Ovary (tissue), 9 donors: ENCODE results near the gene ACAD9. TPM values are rescaled to one million over a fixed set of nuclear protein-coding genes. Genes with fewer than 3 reads are reported as not detected.

Experiments
- DNase-seq, 5 donors: peaks; one replicate each; pipeline ENCODE4 v3.0.0-alpha.2; 2019 to 2020
- H3K27ac ChIP-seq, 2 donors: fragments of 200-600 bp; one replicate each; pipeline versions ENCODE4 v1.5.1 to v1.8.0; 2019 to 2022
- H3K27me3 ChIP-seq: fragments of 200-600 bp; one replicate; pipeline ENCODE4 v1.8.0; 2022
- H3K36me3 ChIP-seq: fragments of 200-600 bp; sonication (generic); one replicate; pipeline ENCODE4 v1.5.1; 2019
- H3K4me1 ChIP-seq: one replicate; pipeline ENCODE4 v1.8.1; 2013; ENCODE audit warnings: mild to moderate bottlenecking, moderate library complexity; ENCODE audit not compliant: insufficient read depth
- H3K4me3 ChIP-seq: fragments of 200-600 bp; sonication (generic); one replicate; pipeline ENCODE4 v1.5.1; 2017
- H3K9me3 ChIP-seq, 2 donors: fragments of 200-600 bp in 1 of 2; sonication (generic) in 1 of 2; one replicate each; pipeline versions ENCODE4 v1.5.1 to v1.8.1; 2013 to 2019; ENCODE audit warnings: mild to moderate bottlenecking in 1 of 2, moderate library complexity in 1 of 2
- CTCF ChIP-seq, 3 donors: fragments of 450-650 bp in 2 of 3; fragments of 200-600 bp in 1 of 3; IDR thresholded peaks; one replicate each; pipeline versions ENCODE4 v1.5.1 to v1.8.0; 2016 to 2022; ENCODE audit warnings: antibody characterized with exemption in 3 of 3, mild to moderate bottlenecking in 1 of 3
- EP300 ChIP-seq: sonication (generic); formaldehyde crosslinking; IDR thresholded peaks from one replicate; pipeline ENCODE4 v1.6.1; 2017; ENCODE audit warnings: antibody characterized with exemption
- POLR2A ChIP-seq: fragments of 450-650 bp; IDR thresholded peaks from one replicate; pipeline ENCODE4 v1.6.1; 2017; ENCODE audit warnings: antibody characterized with exemption, mild to moderate bottlenecking, moderate library complexity
- WGBS, 3 donors: extraction: QIAGEN DNeasy Blood & Tissue Kit in 1 of 3; methylation state at CpG; one replicate each; pipeline versions ENCODE4 v1.1.5 to v1.1.7; 2013 to 2017; 5-methylcytosine and 5-hydroxymethylcytosine counted together
- intact Hi-C, 4 donors: fragments of 100-400 bp; cut with DNase I; formaldehyde crosslinking; loops; one replicate each; pipeline versions ENCODE4 v1.11.0 to v1.15.1; 2022 to 2023
- polyA plus RNA-seq, 2 donors: library from polyadenylated mRNA; stranded (reverse); fragments of 200-250 nt in 1 of 2; fragments of 350-450 nt in 1 of 2; fragmentation: Illumina TruSeq in 1 of 2; extraction: RNeasy Lipid Tissue Mini Kit (QIAGEN cat#74804) in 1 of 2; gene quantifications; one replicate each; pipeline ENCODE4 v1.2.3, GENCODE V29; 2013 to 2014
- total RNA-seq, 7 donors: library from RNA; depleted of rRNA in 2 of 7; stranded (reverse); fragments of >200 nt in 2 of 7; fragmentation: NEBNext Ultra II Directional in 3 of 7; extraction: Animal tissue kit (Norgen Biotek cat#: 25700) in 3 of 7; gene quantifications; one replicate each; pipeline versions ENCODE4 v1.1.0 to v1.2.4, GENCODE V29; 2016 to 2023
- donor health status: DM: no; HTN: no; CAD: no; lungs with moderate emphysema.
- donor health status: DM: no; HTN: no; CAD: no.
- donor health status: Bipolar disorder and iron deficiency.
- donor health status: DM: yes; HTN: yes; CAD: no.
- donor health status: DM: no; HTN: no; CAD: no.
- donor health status: DM: yes; HTN: yes; CAD: no.

ACAD9 gene
- total and polyA plus RNA-seq, 9 donors = 21.8 to 51.7 (median 36.5) TPM

- intact Hi-C loops = no loop called here
- 78 to 81% (median 79%) methylated on average over 7 of the region's 7 CpGs for WGBS, 3 donors
- DNase-seq = no peak
Observed at GRCh38 chr3:128906804-128907525, 27.5 kb downstream of the ACAD9 start.

GRCh38 chr3:128907706-128908445, 28.5 kb downstream of the ACAD9 start:
- no peak for DNase-seq
- TF ChIP-seq POLR2A (no peak), EP300 (no peak), CTCF (IDR thresholded peaks at IDR 0.05) (no peak)
- no peaks in the 10 kb centered on the region for H3K9me3 ChIP-seq
- 85 to 88% (median 87%) methylated on average over 8 to 15 of the region's 15 CpGs for WGBS, 3 donors
- H3K27ac ChIP-seq = no peak overlapping the region
- H3K4me3 ChIP-seq = no peak overlapping the region
- intact Hi-C loops = no loop called here
- H3K36me3 ChIP-seq = no peaks in the 10 kb centered on the region
- H3K4me1 ChIP-seq = no peaks in the 10 kb centered on the region
- no peaks in the 10 kb centered on the region for H3K27me3 ChIP-seq

More at GRCh38 chr3:128906804-128907525, 27.5 kb downstream of the ACAD9 start:
- H3K4me1 ChIP-seq = no peaks in the 10 kb centered on the region
- no peaks in the 10 kb centered on the region for H3K9me3 ChIP-seq
- no peak overlapping the region for H3K4me3 ChIP-seq
- no peak for TF ChIP-seq CTCF (IDR thresholded peaks at IDR 0.05)
- TF ChIP-seq EP300 = no peak
- no peak for TF ChIP-seq POLR2A
- no peaks in the 10 kb centered on the region for H3K36me3 ChIP-seq
- H3K27me3 ChIP-seq = no peaks in the 10 kb centered on the region
- H3K27ac ChIP-seq = no peak overlapping the region

GRCh38 chr3:128908951-128909350, 29.5 kb downstream of the ACAD9 start:
- intact Hi-C loops = no loop called here
- H3K4me3 ChIP-seq = no peak overlapping the region
- H3K27ac ChIP-seq = no peak overlapping the region
- no peaks in the 10 kb centered on the region for H3K9me3 ChIP-seq
- H3K27me3 ChIP-seq = no peaks in the 10 kb centered on the region
- DNase-seq = no peak
- TF ChIP-seq CTCF (IDR thresholded peaks at IDR 0.05) (no peak), POLR2A (no peak), EP300 (no peak)
- H3K4me1 ChIP-seq = no peaks in the 10 kb centered on the region
- WGBS, 3 donors = 94 to 100% (median 97%) methylated on average over 6 of the region's 6 CpGs
- no peaks in the 10 kb centered on the region for H3K36me3 ChIP-seq

- WGBS, 3 donors = 85 to 93% (median 90%) methylated on average over 13 of the region's 13 CpGs
- Histone ChIP-seq H3K27me3 (no peaks in the 10 kb centered on the region), H3K9me3 (no peaks in the 10 kb centered on the region), H3K4me3 (no peak overlapping the region), H3K36me3 (no peaks in the 10 kb centered on the region), H3K27ac (no peak overlapping the region), H3K4me1 (no peaks in the 10 kb centered on the region)
- intact Hi-C loops = no loop called here
- no peak for DNase-seq
- TF ChIP-seq EP300 (no peak), CTCF (IDR thresholded peaks at IDR 0.05) (no peak), POLR2A (no peak)
Observed at GRCh38 chr3:128910006-128910405, 30.6 kb downstream of the ACAD9 start.
